Measurements from ENCODE around the gene HSD17B12.
"Not testable (repeated sequence)": the region's sequence is repeated elsewhere in the genome, so short reads cannot be mapped to it uniquely, and the experiment has no call there.

Gene HSD17B12

DNA sequence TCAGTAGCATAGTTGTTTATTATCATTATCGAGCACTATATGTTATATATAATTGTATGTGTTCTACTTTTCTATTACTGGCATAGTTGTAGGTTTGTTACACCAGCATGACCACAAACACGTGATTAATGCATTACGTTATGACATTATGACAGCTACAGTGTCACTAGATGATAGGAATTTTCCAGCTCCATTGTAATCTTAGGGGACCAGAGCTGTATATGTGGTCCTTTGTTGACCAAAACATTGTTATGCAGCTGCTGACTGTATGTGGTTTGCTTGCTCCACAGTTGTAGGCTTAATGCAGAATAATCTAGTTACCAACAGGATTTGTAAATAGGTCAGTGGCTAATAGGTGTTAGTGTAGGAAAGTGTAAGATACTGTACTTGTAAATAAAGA lies 66.1 kb downstream of the HSD17B12 start:
- no peak for DNase-seq (ENCODE audit: low read depth, low spot score)

DNA sequence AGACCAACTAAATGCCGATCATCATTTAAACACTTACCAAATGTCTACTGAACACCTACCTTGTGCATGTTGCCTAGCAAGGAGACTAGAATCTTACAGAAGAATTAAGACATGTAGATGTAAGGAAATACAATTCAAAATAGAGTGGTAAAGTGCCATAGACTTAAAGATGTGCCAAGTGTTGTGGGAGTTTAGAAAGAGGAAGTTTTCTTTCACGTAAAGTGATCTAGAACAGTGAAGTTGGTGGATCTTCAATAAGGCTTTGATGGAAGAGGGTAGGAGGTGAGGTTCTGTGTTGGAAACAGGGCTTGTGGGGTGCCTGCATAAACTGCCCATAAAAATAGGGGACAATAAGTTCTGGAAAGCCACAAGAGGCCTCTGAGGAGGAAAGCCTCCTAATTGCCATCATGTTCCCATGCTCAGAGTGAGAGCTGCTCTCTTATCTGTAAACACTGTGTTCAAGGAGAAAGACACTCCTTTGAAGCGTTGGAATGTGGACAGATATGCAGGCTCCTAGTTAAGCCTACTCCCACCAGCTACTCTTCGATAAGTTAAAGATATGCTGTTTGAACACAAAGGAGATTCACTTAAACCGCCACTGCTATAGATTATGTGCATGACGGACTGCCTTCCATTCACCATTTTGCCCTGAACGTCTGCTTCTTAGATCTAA lies 66.7 kb downstream of the HSD17B12 start:
- no peak for DNase-seq (ENCODE audit: low read depth, low spot score)

GRCh38 chr11:43748095-43748494 lies 67.6 kb downstream of the HSD17B12 start:
- DNase-seq (ENCODE audit: low read depth, low spot score) = no peak

DNA sequence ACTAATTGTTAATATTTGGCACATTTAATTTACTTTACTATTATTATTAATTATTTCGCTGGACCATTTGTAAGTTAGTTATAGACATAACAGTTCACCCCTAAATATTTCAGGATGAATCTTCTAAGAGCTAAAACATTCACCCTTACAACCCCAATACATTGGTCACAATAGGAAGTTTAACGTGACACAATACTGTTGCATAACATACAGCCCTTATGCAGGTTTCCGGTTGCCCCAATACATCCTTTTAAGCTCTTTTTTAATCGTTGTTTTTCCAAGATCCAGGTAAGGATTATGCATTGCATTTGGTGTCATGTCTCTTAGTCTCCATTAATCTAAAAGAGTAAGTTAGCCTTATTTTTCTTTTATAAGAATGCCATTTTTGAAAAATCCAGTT lies 71.2 kb downstream of the HSD17B12 start:
- DNase-seq (ENCODE audit: low read depth, low spot score) = no peak

DNA sequence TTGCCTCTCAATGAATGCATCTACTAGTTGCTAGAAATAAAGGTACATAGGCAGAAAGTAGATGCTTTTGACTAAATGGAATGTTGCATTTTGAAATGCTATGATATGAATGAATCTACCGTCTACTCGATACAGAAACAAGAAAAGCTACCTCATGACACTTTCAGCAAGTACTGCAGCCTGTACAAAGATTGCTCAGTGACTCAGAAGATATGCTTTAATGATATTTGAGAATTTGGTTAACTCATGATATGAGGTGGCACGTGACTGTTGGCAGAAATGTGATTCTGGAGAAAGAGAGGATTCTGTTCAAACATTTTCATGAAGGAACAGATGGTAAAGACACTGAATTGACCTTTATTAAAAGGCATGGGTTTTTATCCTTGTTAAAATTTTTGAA lies 76.0 kb downstream of the HSD17B12 start:
- no peak for DNase-seq (ENCODE audit: low read depth, low spot score)

DNA sequence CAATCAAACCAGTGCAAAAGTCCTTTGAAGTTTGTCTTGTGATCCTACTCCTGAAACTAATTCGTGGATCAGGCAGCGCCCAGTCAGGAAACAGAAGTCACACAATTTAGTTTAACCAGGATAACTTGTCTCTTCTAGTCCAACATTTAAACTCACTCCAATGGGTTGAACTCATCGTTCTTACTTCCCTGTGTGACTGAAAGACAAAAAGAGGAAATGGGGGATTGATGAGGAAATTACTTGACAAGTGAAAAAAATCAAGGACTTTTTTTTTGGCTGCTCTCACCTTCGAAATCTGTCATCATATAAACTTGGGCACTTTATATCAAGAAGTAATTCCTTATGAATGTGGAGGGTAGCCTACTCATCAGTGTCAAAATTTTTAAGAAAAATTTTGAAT lies 78.4 kb downstream of the HSD17B12 start:
- DNase-seq (ENCODE audit: low read depth, low spot score) = no peak

DNA sequence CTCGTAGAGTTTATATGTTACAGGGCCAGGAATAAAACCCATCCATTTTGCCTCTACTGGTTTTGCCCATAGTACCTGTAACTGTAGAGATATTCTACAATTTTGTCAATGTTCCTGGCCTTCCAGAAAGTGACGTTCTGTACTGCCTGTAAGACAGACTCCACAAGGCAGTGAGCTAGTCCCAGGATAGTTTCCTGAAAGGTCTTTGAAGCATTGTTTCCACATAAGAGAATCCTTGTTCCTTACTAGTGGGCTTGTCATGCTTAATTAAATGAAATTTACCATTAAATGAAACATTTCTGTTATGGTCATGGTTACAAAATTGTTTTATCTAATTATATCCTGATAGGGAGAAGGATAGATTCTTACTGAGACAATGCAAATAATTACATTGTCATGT lies 80.4 kb downstream of the HSD17B12 start:
- DNase-seq (ENCODE audit: low read depth, low spot score) = no peak

- no peak for DNase-seq (ENCODE audit: low read depth, low spot score)
Observed at GRCh38 chr11:43765194-43765593, 84.7 kb downstream of the HSD17B12 start.

- not testable (repeated sequence) for DNase-seq (ENCODE audit: low read depth, low spot score)
Observed at GRCh38 chr11:43768654-43769053, 88.1 kb downstream of the HSD17B12 start.

GRCh38 chr11:43770173-43770572 lies 89.6 kb downstream of the HSD17B12 start:
- no peak for DNase-seq (ENCODE audit: low read depth, low spot score)

DNA sequence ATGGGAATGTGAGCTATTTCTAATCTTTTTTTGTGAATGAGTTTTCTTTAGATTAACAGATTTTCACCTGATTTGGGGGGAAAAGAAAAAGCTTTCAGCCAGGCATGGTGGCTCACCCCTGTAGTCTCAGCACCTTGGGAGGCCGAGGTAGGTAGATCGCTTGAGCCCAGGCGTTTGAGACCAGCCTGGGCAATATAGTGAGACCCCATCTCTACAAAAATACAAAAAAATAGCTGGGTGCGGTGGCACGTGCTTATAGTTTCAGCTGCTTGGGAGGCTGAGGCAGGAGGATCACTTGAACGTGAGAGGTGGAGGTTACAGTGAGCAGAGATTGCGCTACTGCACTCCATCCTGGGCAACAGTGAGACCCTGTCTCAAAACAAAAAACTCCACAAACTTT lies 92.2 kb downstream of the HSD17B12 start:
- no peak for DNase-seq (ENCODE audit: low read depth, low spot score)

GRCh38 chr11:43774786-43775185 lies 94.2 kb downstream of the HSD17B12 start:
- no peak for DNase-seq (ENCODE audit: low read depth, low spot score)

GRCh38 chr11:43779306-43779705 lies 98.8 kb downstream of the HSD17B12 start:
- DNase-seq (ENCODE audit: low read depth, low spot score) = no peak

DNA sequence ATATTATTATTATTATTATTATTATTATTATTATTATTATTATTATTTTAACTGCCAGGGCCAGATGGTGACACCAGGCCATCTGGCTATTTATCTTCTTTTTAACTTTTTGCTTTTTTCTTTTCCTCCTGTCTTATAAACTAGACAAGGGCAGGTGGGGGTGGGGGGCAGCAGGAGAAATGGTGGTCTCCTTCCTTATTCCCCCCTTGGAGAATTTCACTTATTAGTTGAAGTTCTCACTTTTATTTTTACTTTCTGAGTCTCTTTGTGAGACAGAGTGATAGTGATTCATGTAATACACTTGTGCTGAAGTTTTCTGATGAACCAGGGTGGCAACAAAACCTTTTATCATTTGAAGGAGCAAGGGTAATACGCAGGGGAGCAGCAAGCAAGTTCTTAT lies 103.8 kb downstream of the HSD17B12 start:
- no peak for DNase-seq (ENCODE audit: low read depth, low spot score)

- DNase-seq (ENCODE audit: low read depth, low spot score) = peak; percentile 13
Observed at GRCh38 chr11:43784866-43785265, 104.3 kb downstream of the HSD17B12 start.

GRCh38 chr11:43785318-43785717 lies 104.8 kb downstream of the HSD17B12 start:
- no peak for DNase-seq (ENCODE audit: low read depth, low spot score)

DNA sequence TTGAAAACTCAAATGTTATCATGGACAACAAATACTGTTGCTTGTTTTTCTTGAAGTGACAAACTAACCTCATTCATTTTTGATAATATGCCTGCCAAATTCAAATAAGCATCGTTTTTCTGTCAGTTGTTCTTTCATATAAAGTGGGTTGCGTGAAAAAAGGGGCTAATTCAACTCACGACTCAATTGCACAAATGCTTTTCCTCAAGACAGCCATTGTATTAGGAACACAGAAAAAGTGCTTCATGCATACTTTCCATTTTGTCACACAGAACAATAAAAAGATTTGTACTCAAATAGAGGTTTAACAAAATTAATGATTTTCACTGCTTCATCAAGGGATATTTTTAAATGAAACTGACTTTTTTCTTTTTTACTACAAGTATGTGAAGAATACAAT lies 105.5 kb downstream of the HSD17B12 start:
- DNase-seq (ENCODE audit: low read depth, low spot score) = no peak

- DNase-seq (ENCODE audit: low read depth, low spot score) = no peak
Observed at GRCh38 chr11:43787824-43788223, 107.3 kb downstream of the HSD17B12 start.

DNA sequence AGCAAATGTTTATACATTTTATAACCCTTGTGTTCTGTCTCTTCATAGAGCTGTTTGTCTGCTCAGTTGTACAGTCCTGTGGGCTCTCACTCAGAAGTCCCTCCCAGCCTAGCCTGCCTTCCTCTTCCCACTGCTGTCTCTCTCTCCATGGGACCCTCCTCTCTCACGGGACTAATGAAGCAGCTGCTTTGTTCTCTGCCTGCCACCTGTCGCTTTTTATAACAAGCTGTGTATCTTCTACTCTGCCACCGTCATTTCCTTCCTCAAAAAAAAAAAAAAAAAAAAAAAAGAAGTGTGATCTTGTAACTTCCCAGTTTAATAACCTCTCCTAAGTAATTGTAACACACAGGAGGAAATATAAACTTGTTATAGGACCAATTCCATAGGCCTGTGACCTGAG lies 107.9 kb downstream of the HSD17B12 start:
- no peak for DNase-seq (ENCODE audit: low read depth, low spot score)

DNA sequence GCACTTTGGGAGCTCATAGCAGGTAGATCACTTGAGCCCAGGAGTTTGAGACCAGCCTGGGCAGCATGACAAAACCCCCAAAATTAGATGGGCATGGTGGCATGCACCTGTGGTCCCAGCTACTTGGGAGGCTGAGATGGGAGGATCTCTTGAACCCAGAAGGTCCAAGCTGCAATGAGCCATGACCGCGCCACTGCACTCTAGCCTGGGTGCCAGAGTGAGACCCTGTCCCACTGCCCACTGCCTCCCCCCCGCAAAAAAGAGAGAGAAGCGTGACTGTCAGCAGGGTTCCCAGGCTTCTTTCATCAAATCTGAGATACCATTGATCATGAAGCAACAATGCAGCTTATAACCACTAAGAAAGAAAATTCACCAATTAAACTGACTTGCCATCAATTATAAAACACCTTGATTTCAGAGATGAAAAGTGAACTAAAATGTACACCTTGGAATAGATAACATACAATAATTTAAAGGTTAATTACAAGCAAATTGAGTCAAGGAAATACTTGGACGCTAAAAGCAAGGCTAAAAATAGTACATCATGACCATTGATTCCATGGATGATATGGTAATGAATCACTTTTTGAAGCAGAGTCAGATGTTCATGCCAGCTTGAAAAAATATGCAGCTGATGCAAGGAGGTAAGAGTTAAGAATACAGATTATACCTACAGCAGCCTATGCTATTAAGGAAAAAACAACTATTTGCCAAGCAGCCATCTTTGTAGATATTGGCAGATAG lies 109.3 kb downstream of the HSD17B12 start:
- no peak for DNase-seq (ENCODE audit: low read depth, low spot score)

- no peak for DNase-seq (ENCODE audit: low read depth, low spot score)
Observed at GRCh38 chr11:43790444-43790794, 109.9 kb downstream of the HSD17B12 start.

DNA sequence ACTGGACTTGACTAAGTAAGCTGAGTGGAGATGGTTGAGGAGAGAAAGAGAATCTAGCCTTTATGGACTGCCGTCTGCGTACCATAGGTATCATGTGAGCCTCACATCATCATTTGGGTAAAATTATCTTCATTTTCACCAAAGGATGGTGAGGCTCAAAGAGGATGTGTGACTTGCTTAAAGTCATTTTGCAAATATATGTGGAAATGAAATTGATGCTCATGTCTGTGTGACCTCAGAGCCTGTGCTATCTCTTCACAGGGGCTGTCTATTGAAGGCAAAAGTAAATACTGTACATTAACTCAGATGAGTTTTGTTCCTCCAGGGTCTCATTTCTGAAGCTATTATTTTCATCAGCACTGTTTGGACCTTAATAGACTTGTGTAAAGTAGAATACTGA lies 116.8 kb downstream of the HSD17B12 start:
- DNase-seq (ENCODE audit: low read depth, low spot score) = no peak

DNA sequence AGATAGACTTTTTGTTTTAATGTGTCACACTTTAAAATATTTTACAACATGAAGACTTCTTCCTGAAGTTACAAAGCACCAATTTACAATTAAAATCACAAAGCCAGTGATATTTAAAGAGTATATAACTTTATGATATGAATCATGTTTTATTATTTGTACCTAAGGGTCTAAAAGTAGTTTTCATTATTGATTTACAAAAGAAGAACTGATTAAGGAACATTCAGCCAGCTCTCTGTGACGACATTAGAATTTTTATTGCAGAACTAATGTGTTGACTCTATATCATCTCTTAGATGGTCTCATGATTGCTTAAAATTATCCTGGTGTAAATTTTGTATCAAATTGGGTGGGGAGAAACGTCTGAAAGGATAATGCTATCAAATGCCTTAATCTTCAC lies 117.3 kb downstream of the HSD17B12 start:
- no peak for DNase-seq (ENCODE audit: low read depth, low spot score)

DNA sequence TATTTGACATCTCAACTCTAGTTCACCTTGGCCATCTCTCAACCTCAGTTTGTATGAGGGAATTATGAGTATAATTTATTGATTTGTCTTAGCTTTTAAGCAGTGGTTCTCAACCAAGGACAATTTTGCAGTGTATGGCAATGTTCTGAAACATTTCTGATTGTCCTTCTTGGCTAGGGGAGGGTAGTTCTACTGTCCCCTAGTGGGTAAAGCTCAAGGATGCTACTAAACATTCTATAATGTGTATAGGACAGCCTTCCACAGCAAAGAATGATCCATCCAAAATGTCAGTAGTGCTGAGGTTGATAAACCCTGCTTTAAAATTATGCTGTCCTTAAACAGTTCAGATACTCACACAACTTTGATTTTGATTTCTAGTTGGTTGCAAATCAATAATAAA lies 122.0 kb downstream of the HSD17B12 start:
- DNase-seq (ENCODE audit: low read depth, low spot score) = no peak
